HG02943 (cell line): ENCODE measurements around the gene PPP6R2.

Experiments used
- ATAC-seq: cut with Tn5 transposase; IDR thresholded peaks from one replicate; pipeline ENCODE4 v1.9.1; 2021; ENCODE audit warnings: mild to moderate bottlenecking, low read depth, moderate library complexity; ENCODE audit not compliant: unreplicated experiment

The PPP6R2 gene

GRCh38 chr22:50481440-50482106 lies 138.4 kb downstream of the PPP6R2 start, which contains the start of gene ADM2:
TSS of gene ADM2 (plus strand) at chr22:50481543. CDS start at chr22:50481848, 305 bp downstream.
- no peak for ATAC-seq

DNA sequence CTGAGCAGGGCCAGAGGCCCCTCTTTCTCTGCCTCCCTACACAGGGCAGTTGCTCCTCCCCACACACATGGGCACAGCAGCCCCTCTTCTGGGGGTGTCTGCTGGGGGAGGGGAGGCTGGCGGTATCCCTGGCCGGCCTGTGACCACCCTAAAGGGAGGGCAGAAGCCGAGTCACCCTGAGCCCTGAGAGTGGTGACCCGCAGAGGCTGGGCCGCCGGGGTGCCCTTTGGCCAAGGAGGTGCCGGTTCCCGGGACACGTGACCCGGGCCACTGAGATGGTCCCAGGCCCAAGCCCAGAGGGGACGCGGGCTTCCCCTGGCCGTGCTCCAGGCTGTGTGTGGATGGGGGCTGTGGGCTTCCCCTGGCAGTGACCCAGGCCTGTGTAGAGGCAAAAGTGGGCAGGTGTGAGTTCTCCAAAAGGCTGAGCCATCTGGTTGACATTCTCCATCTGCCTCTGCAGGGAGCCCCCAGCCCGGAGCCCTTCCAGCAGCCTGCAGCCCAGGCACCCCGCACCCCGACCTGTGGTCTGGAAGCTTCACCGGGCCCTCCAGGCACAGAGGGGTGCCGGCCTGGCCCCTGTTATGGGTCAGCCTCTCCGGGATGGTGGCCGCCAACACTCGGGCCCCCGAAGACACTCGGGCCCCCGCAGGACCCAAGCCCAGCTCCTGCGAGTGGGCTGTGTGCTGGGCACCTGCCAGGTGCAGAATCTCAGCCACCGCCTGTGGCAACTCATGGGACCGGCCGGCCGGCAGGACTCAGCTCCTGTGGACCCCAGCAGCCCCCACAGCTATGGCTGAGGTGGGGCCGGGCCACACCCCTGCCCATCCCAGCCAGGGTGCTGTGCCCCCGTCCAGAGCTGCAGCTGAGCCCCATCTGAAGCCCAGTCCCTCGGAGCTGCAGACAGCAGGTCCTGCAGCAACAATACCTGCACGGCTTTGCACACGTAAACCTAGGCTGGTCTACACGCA lies 139.3 kb downstream of the PPP6R2 start:
- ATAC-seq: no peak

DNA sequence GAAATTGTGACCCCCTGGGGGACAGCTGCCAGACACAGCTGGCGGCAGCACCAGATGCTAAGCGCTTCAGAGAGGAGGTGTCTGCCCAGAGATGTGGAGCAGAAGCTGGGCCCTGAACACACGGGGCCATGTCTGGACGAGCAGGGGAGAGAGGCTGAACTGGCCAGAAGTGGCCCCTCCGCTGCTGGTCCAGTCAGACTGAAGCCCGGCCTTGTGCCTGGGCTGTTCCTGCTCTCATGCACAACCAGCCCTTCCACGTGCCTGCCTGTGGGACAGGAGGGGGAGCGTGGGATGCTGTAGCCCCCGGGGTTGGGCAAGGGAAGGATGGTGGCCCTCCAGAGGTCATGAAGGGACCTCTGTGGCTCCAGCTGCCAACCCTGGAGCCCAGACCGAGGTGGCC lies 140.0 kb downstream of the PPP6R2 start:
- no peak for ATAC-seq

DNA sequence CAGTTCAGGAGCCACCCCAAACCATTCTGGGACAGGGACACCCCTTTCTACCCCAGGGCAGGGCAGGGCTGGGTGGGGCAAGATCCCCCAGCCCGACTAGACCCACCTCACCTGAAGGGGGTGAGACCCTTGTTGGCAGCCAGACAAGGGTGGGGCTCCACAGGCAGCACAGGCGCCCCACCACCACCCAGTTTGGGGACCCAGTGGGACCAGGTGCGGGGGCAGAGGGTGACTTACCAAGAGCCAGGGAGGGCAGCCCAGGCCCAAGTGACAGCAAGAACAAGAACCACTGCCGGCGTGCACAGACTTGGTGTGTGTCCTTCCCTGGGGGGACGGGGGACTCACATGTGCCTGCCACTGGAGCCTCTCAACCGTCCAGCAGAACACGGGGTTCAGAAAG lies 140.4 kb downstream of the PPP6R2 start:
- no peak for ATAC-seq

DNA sequence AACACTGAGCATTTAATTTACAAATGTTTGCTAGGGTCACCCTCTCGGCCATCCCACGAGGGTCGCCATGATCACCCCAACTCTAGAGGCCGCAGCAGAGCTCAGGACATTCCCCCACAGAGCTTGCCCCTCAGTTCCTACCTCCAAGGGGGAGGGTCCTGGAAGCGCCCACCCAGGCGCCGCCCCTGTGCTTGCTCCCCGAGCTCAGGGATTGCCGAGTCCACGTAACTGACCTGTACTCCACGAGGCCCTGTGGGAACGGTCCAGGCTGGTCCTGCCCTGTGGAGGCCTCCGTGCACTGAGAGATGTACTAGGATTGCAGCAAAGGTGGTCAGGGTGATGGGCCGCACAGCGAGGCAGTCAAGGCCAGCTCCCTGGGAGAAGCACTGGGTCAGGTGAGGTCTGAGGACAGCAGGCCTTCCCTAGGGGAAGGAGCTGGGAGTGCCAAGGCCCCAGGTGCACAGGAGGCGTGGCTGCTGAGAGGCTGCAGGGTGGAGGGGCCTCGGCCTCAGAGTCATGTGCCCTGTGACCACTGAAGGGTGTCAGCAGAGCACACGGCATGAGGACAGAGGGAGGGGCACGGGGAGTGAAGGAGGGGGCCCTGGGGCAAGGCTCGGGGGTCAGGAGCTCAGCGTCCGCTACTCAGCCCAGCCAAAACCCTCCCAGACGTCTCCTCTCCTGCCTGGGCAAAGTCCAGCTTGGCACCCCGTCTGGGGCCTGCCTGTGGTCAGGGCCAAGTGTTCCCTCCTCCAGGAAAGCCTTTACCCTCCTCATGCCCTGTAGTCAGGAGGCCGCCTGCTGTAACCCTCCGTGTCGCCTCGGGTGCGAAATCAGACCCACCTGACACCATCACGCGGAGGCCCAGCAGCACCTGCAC lies 141.1 kb downstream of the PPP6R2 start:
- ATAC-seq: no peak

DNA sequence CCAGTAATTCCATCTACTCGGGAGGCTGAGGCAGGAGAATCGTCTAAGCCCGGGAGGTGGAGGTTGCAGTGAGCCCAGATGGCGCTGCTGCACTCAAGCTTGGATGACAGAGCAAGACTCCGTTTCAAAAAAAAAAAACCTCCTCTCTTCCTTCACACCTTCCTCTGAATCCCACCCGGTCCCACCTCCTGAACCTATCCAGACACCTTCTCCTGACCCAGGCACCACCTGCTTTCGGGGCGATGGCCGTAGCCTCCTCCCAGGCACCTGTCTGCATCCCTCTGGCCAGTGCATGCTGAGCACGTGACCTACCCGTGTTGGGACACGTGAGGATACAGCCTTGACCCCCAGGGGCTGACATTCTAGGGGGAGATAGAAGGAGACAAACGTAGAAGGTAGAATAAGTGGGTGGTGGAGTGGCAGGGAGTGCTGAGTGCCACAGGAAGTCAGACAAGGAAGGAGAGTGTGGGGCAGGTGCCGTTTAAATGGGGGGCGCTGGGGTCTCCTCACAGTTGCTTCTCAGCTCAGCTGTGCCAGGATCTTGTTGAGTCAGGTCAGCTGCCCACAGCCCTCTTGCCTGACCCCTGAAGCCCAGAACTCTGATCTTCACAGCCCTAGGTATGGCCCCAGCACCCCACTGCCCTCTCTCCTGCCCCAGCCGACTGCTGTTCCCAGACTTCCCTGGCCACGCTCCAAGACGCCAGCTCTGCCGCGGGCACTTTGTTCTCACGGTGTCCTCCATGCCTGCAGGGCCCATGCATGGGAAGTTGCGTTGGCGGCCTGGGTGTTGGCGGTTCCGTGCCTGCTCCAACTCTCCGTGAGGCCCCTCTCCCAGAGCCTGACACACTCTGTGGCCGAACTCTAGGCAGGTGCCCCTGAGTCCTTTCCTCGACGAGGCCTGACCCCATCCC lies 142.3 kb downstream of the PPP6R2 start:
- ATAC-seq: no peak

DNA sequence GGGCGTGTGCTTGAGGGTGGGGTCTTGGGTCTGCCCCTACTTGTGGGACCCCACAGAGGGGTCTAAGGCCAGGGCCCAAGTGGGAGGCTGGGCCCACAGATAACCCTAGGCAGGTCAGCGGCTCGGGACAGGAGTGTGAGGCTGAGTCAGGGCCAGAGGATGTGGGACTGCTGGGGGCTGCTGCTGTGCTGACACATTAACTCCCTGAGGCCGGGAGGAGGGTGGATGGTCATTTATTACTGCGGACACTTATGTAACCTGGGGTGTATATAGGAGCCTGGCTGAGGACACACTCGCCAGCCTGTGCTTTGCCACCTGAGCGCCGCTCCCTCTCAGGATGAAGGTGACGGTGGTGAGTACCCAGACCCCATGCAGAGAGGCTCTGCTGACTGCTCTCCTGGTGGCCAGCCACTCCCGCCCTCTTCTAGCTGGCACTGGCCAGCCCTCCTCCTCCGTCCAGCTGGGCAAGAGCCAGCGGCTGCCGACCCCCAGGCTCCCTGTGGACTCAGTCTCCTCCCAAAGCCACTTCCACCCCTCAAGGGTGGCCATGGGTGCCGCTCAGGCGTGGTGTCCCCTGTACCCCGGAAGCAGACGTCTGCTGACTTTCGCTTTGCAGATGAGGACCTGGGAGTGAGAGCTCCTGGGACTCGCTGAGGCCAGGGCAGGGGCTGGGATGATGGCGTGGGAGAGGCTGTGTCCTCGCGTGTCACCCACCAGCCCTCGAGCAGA lies 143.6 kb downstream of the PPP6R2 start, which contains the start of gene MIOX:
Gene MIOX (plus strand): TSS at position 299 of the 729 bp plus-strand sequence. CDS start 39 bp downstream, at position 338.
- no peak for ATAC-seq

DNA sequence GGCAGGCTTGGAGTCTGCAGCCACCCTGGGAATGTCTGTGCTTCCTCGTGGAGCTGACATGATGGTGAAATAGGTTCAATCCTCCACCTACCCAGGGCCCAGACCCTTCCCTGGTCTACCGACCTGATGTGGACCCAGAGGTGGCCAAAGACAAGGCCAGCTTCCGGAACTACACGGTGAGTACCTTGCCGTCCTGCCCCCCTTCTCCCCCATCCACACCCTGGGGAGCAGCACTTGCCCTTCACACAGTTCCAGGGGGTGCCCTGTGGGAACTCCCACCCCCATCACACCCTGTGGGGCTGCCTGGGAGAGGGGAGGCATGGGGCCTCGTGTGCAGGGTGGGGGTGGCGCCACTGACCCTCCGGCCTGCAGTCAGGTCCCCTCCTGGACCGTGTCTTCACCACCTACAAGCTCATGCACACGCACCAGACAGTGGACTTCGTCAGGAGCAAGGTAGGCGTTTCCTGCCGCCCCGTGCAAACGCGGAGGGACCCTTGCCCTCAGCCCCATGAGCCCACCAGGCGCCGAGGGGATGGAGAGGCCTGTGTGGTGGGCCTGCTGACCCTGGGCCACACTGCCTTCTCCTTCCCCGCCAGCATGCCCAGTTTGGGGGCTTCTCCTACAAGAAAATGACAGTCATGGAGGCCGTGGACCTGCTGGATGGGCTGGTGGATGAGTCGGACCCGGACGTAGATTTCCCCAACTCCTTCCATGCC lies 144.3 kb downstream of the PPP6R2 start:
- ATAC-seq: no peak

GRCh38 chr22:50488006-50488677 lies 145.0 kb downstream of the PPP6R2 start:
- ATAC-seq: no peak

DNA sequence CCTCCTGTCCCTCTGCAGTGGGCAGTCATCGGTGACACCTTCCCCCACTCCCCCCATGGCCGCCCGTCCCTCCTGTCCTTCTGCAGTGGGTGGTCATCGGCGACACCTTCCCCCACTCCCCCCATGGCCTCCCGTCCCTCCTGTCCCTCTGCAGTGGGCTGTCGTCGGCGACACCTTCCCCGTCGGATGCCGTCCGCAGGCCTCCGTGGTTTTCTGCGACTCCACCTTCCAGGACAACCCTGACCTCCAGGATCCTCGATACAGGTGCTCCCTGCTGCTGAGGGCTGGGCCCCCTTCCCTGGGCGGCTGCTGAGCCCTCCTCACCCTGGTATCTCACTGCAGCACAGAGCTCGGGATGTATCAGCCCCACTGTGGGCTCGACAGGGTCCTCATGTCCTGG lies 145.8 kb downstream of the PPP6R2 start:
- ATAC-seq: no peak

DNA sequence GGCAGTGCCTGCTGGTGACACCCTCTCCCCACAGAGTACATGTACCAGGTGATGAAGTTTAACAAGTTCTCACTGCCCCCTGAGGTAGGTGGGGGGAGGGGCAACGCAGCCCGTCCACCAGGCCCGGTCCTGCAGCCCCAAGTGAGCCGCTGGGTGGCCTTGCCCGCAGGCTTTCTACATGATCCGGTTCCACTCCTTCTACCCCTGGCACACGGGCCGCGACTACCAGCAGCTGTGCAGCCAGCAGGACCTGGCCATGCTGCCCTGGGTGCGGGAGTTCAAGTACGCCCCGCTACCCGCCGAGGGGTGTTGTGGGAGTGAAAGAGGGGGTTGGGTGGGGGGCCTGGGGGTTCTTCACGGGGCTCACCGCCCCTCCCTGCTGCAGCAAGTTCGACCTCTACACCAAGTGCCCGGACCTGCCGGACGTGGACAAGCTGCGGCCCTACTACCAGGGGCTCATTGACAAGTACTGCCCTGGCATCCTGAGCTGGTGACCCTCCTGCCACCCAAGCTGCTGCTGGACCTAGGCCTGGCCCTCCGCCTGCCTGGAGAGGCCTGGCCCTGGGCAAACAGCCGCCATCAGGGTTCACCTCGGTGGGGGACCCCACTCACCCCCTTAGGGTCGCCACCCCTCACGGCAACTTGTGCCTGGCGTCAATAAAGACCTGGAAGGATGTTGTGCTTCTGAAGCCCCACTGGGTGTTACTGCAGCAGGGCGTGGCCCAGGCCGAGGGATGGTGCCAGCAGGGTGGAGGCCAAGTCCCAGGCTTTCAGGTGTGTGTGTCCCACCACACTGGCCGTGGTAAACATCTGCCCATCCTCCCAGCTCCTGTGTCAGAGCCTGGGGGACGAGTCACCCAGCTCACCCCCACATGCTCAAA lies 146.5 kb downstream of the PPP6R2 start:
- ATAC-seq: no peak

DNA sequence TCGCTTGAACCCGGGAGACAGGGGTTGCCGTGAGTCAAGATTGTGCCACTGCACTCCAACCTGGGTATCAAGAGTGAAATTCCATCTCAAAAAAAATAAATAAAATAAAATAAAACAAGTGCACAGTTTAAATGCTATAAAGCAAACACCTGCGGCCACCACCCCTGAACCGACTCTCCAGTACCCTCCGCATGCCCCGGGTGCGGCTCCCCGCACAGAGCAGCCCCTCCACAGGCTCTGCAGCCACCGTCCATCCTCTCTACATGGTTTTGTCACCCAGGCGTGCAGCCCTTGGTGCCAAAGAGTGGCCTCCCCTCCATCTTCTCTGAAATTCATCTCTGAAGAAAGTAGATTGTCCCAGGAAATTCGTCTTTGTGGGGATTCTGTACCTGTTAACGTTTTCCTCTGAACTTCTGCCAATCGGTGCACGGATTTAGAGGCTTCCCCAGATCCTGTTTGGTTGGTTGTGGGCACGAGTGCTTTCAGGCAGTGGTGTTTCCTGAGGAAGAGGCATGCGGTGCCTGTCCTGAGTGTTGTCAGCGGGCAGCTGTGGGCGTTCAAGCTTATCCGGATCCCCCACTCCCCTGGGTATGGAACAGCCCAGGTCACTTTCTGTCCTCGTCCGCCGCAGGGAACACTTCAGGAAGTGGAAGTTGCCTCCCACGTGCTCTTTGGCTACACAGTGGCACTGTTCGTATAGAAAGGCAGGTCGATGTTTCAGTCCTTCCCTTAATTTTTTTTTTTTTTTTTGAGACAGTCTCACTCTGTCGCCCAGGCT lies 147.6 kb downstream of the PPP6R2 start:
- no peak for ATAC-seq
